Effector memory CD4-positive, alpha-beta T cell (primary cell): ENCODE data around the gene IGSF3.

Experiments used
- DNase-seq, 3 donors: peaks; one replicate each; pipeline ENCODE4 v3.0.0-alpha.2; 2020
- H3K27ac ChIP-seq: 2 replicates; pipeline ENCODE4 v1.7.0; 2013; ENCODE audit warnings: mild to moderate bottlenecking, low read length, moderate library complexity; ENCODE audit not compliant: insufficient read depth, poor library complexity, severe bottlenecking
- H3K27me3 ChIP-seq: replicated peaks from 2 replicates; pipeline ENCODE4 v1.7.0; 2013; ENCODE audit warnings: mild to moderate bottlenecking, low read length; ENCODE audit not compliant: insufficient read depth, control insufficient read depth, poor library complexity, severe bottlenecking
- H3K36me3 ChIP-seq: 2 replicates; pipeline ENCODE4 v1.7.0; 2013; ENCODE audit warnings: mild to moderate bottlenecking, low read length, moderate library complexity; ENCODE audit not compliant: control insufficient read depth, insufficient read depth
- H3K4me1 ChIP-seq: 2 replicates; pipeline ENCODE4 v1.7.0; 2013; ENCODE audit warnings: low read length, mild to moderate bottlenecking; ENCODE audit not compliant: control insufficient read depth, insufficient read depth, poor library complexity, severe bottlenecking
- H3K4me3 ChIP-seq: 2 replicates; pipeline ENCODE4 v1.7.0; 2013; ENCODE audit warnings: low read length, low read depth, mild to moderate bottlenecking; ENCODE audit not compliant: insufficient read depth, poor library complexity, severe bottlenecking
- H3K9me3 ChIP-seq: 2 replicates; pipeline ENCODE4 v1.7.0; 2013; ENCODE audit warnings: mild to moderate bottlenecking, low read length, moderate library complexity; ENCODE audit not compliant: control insufficient read depth

The IGSF3 gene

GRCh38 chr1:116553386-116554115 is 114.0 kb downstream of the IGSF3 start:
- DNase-seq: no peak
- Histone ChIP-seq H3K27ac (no peak overlapping the region), H3K27me3 (no peaks in the 10 kb centered on the region), H3K4me1 (peaks cover 8% of the 10 kb centered on the region), H3K4me3 (no peak overlapping the region), H3K36me3 (no peaks in the 10 kb centered on the region), H3K9me3 (no peaks in the 10 kb centered on the region)

DNA sequence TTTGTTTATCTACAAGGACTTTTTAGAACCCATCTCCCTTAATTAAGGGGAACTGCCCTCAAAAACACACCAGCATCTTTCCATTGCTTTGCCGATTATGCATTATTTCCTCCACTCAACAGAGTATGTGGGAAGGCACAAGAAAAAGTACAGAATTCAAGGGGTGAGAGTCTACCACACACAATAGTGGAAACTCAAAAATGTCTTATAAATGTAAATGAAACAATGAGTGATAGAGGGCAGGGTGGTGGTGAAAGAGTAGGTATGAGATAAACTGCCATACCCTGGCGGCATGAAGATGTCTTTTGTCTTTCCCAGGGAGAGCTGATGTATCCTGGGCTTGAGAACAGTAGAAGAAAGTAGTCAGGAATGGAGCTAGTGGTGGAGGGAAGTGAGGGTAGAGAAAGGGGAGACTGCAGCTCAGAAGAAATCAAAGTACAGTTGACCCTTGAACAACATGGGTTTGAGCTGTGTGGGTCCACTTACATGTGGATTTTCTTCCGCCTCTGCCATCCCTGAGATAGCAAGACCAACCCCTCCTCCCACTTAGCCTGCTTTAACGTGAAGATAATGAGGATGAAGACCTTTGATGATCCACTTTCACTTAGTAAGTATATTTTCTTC is 121.1 kb downstream of the IGSF3 start:
- peaks cover 16% of the 10 kb centered on the region for H3K36me3 ChIP-seq
- no peaks in the 10 kb centered on the region for H3K9me3 ChIP-seq
- no peak overlapping the region for H3K27ac ChIP-seq
- no peaks in the 10 kb centered on the region for H3K27me3 ChIP-seq
- no peak overlapping the region for H3K4me3 ChIP-seq
- no peak for DNase-seq
- H3K4me1 ChIP-seq: peaks cover 11% of the 10 kb centered on the region

- no peak for DNase-seq
- H3K4me1 ChIP-seq: peaks cover 10% of the 10 kb centered on the region
- peaks cover 18% of the 10 kb centered on the region for H3K36me3 ChIP-seq
- H3K27ac ChIP-seq: no peak overlapping the region
- no peaks in the 10 kb centered on the region for H3K9me3 ChIP-seq
- no peak overlapping the region for H3K4me3 ChIP-seq
- no peaks in the 10 kb centered on the region for H3K27me3 ChIP-seq
Measured at GRCh38 chr1:116545359-116545705, 122.2 kb downstream of the IGSF3 start.

- no peaks in the 10 kb centered on the region for H3K9me3 ChIP-seq
- peaks cover 12% of the 10 kb centered on the region for H3K4me1 ChIP-seq
- no peak for DNase-seq
- H3K36me3 ChIP-seq: peaks cover 18% of the 10 kb centered on the region
- H3K27ac ChIP-seq: no peak overlapping the region
- no peaks in the 10 kb centered on the region for H3K27me3 ChIP-seq
- no peak overlapping the region for H3K4me3 ChIP-seq
Measured at GRCh38 chr1:116544588-116545358, 122.8 kb downstream of the IGSF3 start.

DNA sequence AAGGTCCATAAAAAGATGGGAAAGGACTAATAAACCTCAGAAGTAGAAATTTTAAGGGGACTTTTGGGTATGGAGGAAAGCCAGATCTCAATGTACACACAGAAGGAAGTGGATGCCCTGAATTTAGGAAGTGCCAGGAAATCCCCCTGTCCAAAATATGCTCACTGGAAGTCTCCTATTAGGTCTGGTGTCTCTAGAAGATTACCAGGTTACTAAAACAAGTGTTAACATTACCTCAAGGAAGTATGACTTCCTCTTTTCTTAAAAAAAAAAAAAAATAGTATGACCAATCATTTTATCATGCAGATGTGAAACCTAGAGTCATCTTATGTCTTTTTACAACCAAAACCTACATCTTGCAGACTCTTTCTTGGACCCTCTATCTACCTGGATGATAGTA is 127.4 kb downstream of the IGSF3 start:
- Histone ChIP-seq H3K27ac (no peak overlapping the region), H3K9me3 (no peaks in the 10 kb centered on the region), H3K4me1 (peaks cover 8% of the 10 kb centered on the region), H3K36me3 (peaks cover 27% of the 10 kb centered on the region), H3K27me3 (no peaks in the 10 kb centered on the region), H3K4me3 (no peak overlapping the region)
- DNase-seq: no peak

DNA sequence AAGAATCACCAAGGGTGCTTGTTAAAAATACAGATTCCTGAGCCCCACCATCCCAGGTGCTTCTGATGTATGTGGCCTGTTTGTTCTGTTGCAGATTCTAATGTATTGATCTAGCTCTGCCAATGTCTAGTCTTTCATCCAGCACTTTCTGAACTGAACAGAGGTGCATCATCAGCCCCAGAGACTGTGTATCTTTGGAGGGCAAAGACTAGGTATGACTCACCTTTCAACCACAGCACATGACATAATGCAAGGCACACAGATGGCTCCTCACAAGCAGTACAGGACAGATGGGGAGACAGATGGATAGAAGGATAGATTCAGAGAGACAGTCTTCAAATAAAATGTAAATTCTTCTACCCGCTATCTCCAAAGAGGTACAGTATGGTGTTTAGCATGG is 129.0 kb downstream of the IGSF3 start:
- H3K4me1 ChIP-seq: peaks cover 8% of the 10 kb centered on the region
- H3K4me3 ChIP-seq: no peak overlapping the region
- H3K9me3 ChIP-seq: no peaks in the 10 kb centered on the region
- DNase-seq: peak in 1 of 3 donors; percentile 18
- H3K27ac ChIP-seq: no peak overlapping the region
- H3K27me3 ChIP-seq: no peaks in the 10 kb centered on the region
- peaks cover 37% of the 10 kb centered on the region for H3K36me3 ChIP-seq

DNA sequence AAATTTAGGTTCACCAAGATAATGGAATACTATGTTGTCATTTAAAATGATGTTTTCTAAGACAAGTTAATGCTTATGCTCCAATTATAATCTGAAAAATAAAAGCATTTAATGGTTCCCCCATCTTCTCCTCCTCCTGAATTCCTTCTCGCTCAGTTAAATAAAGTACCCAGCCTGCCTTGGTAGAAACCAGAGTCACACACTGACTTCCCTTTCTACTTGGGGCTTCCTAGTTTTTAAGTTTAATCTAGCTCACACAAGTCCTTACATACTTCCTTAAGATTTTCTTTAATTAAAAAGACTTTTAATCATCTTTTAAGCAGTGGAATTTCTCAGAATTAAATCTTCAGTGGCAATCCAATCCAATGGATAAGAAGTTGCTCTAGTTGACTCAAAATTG is 129.6 kb downstream of the IGSF3 start:
- Histone ChIP-seq H3K4me3 (no peak overlapping the region), H3K36me3 (peaks cover 30% of the 10 kb centered on the region), H3K27me3 (no peaks in the 10 kb centered on the region), H3K4me1 (peaks cover 8% of the 10 kb centered on the region), H3K27ac (no peak overlapping the region), H3K9me3 (no peaks in the 10 kb centered on the region)
- no peak for DNase-seq

DNA sequence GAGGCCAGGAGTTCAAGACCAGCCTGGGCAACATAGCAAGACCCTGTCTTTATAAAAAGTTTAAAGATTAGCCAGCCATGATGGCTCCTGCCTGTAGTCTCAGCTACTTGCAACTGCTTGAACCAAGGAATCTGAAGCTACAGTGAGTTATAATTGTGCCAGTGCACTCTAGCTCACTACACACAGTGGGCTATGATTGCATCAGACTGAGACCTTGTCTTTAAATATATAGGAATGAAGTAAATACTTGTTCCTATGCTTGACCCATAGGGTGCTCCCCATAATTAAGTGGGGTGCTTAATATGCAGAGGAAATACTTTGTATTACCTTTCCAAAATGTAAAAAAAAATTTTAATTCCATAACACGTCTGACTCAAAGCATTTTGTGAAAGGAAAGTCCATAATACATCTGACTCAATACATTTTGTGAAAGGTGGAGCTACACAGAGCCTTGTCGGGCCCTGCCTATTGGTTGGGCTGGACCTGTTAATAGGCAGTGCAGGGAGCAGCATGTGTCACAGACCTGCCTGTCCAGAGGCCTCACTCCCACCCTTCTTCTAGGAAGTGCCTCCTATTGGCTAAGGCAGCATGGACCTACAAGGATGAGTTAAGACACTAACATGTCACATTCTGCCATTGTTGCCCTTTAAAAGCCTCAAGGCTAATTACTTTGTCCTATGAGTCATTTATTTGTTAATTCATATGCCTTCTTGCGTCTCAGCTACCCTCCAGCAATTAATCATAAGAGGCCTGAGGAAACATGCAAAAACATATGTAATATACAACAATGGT is 130.3 kb downstream of the IGSF3 start:
- no peak for DNase-seq

GRCh38 chr1:116534014-116534739 is 133.4 kb downstream of the IGSF3 start:
- Histone ChIP-seq H3K27ac (no peak overlapping the region), H3K27me3 (no peaks in the 10 kb centered on the region), H3K4me1 (peaks cover 3% of the 10 kb centered on the region), H3K36me3 (peaks cover 21% of the 10 kb centered on the region), H3K9me3 (no peaks in the 10 kb centered on the region), H3K4me3 (no peak overlapping the region)
- no peak for DNase-seq

More for the DNA sequence above, 130.3 kb downstream of the IGSF3 start:
- no peak overlapping the region for H3K4me3 ChIP-seq
- H3K27ac ChIP-seq: no peak overlapping the region
- peaks cover 26% of the 10 kb centered on the region for H3K36me3 ChIP-seq
- H3K27me3 ChIP-seq: no peaks in the 10 kb centered on the region
- no peaks in the 10 kb centered on the region for H3K9me3 ChIP-seq
- peaks cover 8% of the 10 kb centered on the region for H3K4me1 ChIP-seq
